Small intestine (tissue), 7 donors: ENCODE results near the gene CEP97. TPM values are rescaled to one million over a fixed set of nuclear protein-coding genes. Genes with fewer than 3 reads are reported as not detected.
"Not testable (repeated sequence)": the region's sequence is repeated elsewhere in the genome, so short reads cannot be mapped to it uniquely, and the experiment has no call there.

Source experiments
- DNase-seq, 2 donors: peaks; one replicate each; pipeline versions ENCODE4 v3.0.0 to v3.0.0-alpha.2; 2013
- FAIRE-seq: peaks from 2 replicates; lab custom pipeline; 2012; peaks lifted over from hg19 to GRCh38; lab: Jason Lieb, UNC
- H3K27ac ChIP-seq, 3 donors: one replicate each; pipeline ENCODE4 v1.5.1; 2013; ENCODE audit warnings: low read length in 2 of 3, mild to moderate bottlenecking in 2 of 3, control low read depth in 1 of 3, inconsistent platforms in 1 of 3, low read depth in 1 of 3, moderate library complexity in 1 of 3
- H3K27me3 ChIP-seq, 3 donors: one replicate each; pipeline ENCODE4 v1.6.1; 2013; ENCODE audit warnings: low read length in 3 of 3, inconsistent platforms in 1 of 3; ENCODE audit not compliant: control insufficient read depth in 3 of 3, insufficient read depth in 3 of 3
- H3K36me3 ChIP-seq, 3 donors: one replicate each; pipeline ENCODE4 v1.6.1; 2013; ENCODE audit warnings: low read length in 3 of 3, inconsistent platforms in 1 of 3, low read depth in 1 of 3, mild to moderate bottlenecking in 1 of 3, moderate library complexity in 1 of 3; ENCODE audit not compliant: control insufficient read depth in 3 of 3, insufficient read depth in 2 of 3
- H3K4me1 ChIP-seq, 3 donors: one replicate each; pipeline ENCODE4 v1.6.1; 2013; ENCODE audit warnings: low read length in 2 of 3, inconsistent platforms in 1 of 3, low read depth in 1 of 3, mild to moderate bottlenecking in 1 of 3, moderate library complexity in 1 of 3; ENCODE audit not compliant: control insufficient read depth in 3 of 3, insufficient read depth in 2 of 3
- H3K4me3 ChIP-seq, 3 donors: one replicate each; pipeline ENCODE4 v1.5.1; 2013; ENCODE audit warnings: low read length in 3 of 3, control low read depth in 1 of 3, inconsistent platforms in 1 of 3, low read depth in 1 of 3, mild to moderate bottlenecking in 1 of 3, moderate library complexity in 1 of 3
- H3K9me3 ChIP-seq, 2 donors: one replicate each; pipeline ENCODE4 v1.6.1; 2013; ENCODE audit warnings: low read depth in 1 of 2, low read length in 1 of 2; ENCODE audit not compliant: control insufficient read depth in 2 of 2, insufficient read depth in 1 of 2
- WGBS, 3 donors: extraction: QIAGEN DNeasy Blood & Tissue Kit; methylation state at CpG; one replicate each; pipeline ENCODE4 v1.1.7; 2013; 5-methylcytosine and 5-hydroxymethylcytosine counted together
- polyA plus RNA-seq, 4 donors: library from polyadenylated mRNA; stranded (reverse) in 3 of 4; unstranded in 1 of 4; fragments of 200-250 nt in 3 of 4; fragments of 120-200 nt in 1 of 4; gene quantifications; one replicate each; pipeline versions ENCODE4 v1.2.1 to v1.2.3, GENCODE V29; 2013
- donor health status: healthy with polysubstance abuse.
- donor health status: control.
- donor health status: control.
- donor health status: Bipolar disorder and iron deficiency.
- donor health status: healthy.

Gene CEP97
- polyA plus RNA-seq, 4 donors, result 0.27 to 4.2 (median 1.6) TPM

DNA sequence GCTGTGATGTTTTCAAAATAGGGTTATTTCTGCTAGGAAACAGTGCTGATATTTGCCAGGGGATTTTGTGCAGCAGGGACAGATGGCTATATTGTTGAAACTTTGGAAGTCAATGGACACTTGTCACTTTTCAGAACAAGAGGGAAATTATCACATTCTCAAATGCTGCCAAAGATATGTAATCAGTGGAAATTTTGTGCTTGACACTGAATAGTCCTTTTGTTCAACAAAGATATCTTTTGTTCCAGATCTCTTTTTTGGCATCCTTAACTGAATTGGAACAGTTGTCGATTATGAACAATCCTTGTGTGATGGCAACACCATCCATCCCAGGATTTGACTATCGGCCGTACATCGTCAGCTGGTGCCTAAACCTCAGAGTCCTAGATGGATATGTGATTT is 7.8 kb downstream of the CEP97 start:
- H3K9me3 ChIP-seq, result peaks cover 0 to 13% of the 10 kb centered on the region in 2 donors
- no peak overlapping the region for H3K4me3 ChIP-seq
- DNase-seq (no peak), FAIRE-seq (no peak)
- H3K36me3 ChIP-seq, result peaks cover 7 to 35% (median 14%) of the 10 kb centered on the region in 3 donors
- no peaks in the 10 kb centered on the region for H3K4me1 ChIP-seq
- 94 to 99% (median 94%) methylated on average over 4 of the region's 4 CpGs for WGBS, 3 donors
- no peak overlapping the region for H3K27ac ChIP-seq
- no peaks in the 10 kb centered on the region for H3K27me3 ChIP-seq

DNA sequence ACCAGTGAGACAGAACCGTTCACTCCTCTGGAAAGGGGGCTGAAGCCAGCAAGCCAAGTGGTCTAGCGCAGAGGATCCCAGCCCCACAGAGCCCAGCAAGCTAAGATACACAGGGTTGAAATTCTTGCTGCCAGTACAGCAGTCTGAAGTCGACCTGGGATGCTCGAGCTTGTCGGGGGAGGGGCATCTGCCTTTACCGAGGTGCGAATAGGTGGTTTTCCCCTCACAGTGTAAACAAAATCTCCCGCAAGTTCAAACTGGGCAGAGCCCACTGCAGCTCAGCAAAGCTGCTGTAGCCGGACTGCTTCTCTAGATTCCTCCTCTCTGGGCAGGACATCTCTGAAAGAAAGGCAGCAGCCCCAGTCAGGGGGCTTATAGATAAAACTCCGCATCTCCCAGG is 11.4 kb downstream of the CEP97 start:
- Histone ChIP-seq H3K9me3 (peaks cover 0 to 14% of the 10 kb centered on the region in 2 donors), H3K27me3 (no peaks in the 10 kb centered on the region), H3K27ac (no peak overlapping the region), H3K4me3 (no peak overlapping the region), H3K36me3 (peaks cover 7 to 27% (median 10%) of the 10 kb centered on the region in 3 donors), H3K4me1 (no peaks in the 10 kb centered on the region)
- no peak for DNase-seq
- 98 to 100% (median 98%) methylated on average over 10 of the region's 10 CpGs for WGBS, 3 donors
- FAIRE-seq, result no peak

DNA sequence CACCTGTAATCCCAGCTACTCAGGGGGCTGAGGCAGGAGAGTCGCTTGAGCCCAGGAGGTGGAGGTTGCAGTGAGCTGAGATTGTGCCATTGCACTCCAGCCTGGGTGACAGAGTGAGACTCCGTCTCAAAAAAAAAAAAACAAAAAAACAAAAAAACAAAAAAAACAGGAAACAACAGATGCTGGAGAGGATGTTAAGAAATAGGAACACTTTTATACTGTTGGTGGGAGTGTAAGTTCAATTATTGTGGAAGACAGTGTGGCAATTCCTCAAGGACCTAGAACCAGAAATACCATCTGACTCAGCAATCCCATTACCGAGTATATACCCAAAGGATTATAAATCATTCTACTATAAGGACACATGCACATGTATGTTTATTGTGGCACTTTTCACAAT is 17.5 kb downstream of the CEP97 start:
- not testable (repeated sequence) for DNase-seq, FAIRE-seq, H3K27me3 ChIP-seq

DNA sequence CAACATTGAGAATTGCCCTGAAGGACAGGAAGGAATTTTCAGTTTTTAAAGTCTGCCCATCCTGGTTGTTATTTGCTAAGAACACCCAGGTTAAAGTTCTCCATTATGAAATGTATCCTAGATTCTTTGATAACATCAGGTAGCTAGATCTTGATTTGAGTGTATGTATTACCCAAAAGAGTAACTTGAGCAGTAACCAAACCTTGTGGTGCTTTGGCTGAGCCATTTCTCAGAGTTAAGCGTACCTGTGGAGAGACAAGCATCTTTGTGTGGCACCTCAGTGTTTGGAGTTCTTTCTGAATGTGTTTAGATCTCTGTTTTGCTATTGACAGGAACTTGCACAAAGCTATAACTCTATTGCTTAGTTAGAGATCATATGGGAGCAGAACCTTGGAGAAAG is 20.4 kb downstream of the CEP97 start:
- WGBS, 3 donors, result 38 to 43% (median 39%) methylated on average over 1 of the region's 1 CpG
- H3K27ac ChIP-seq, result no peak overlapping the region
- no peaks in the 10 kb centered on the region for H3K27me3 ChIP-seq
- no peak overlapping the region for H3K4me3 ChIP-seq
- DNase-seq (no peak), FAIRE-seq (no peak)
- H3K4me1 ChIP-seq, result no peaks in the 10 kb centered on the region
- H3K36me3 ChIP-seq, result peaks cover 0 to 5% (median 0%) of the 10 kb centered on the region in 3 donors
- peaks cover 0 to 7% of the 10 kb centered on the region in 2 donors for H3K9me3 ChIP-seq

More for the DNA sequence above, 17.5 kb downstream of the CEP97 start:
- not testable (repeated sequence) for H3K36me3 ChIP-seq, H3K4me1 ChIP-seq, H3K9me3 ChIP-seq, H3K27ac ChIP-seq, H3K4me3 ChIP-seq
- WGBS, 3 donors, result 89 to 96% (median 95%) methylated on average over 3 of the region's 3 CpGs

DNA sequence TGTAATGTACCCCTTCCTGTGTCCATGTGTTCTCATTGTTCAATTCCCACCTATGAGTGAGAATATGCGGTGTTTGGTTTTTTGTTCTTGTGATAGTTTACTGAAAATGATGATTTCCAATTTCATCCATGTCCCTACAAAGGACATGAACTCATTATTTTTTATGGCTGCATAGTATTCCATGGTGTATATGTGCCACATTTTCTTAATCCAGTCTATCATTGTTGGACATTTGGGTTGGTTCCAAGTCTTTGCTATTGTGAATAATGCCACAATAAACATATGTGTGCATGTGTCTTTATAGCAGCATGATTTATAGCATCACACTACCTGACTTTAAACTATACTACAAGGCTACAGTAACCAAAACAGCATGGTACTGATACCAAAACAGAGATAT is 21.5 kb downstream of the CEP97 start:
- H3K9me3 ChIP-seq, H3K27me3 ChIP-seq, H3K27ac ChIP-seq, H3K36me3 ChIP-seq, H3K4me1 ChIP-seq, H3K4me3 ChIP-seq, DNase-seq, FAIRE-seq: not testable (repeated sequence)
- WGBS, 3 donors, result 75 to 88% methylated on average over 1 of the region's 1 CpG; no CpG with 5 or more reads in 1 of the 3 donors

DNA sequence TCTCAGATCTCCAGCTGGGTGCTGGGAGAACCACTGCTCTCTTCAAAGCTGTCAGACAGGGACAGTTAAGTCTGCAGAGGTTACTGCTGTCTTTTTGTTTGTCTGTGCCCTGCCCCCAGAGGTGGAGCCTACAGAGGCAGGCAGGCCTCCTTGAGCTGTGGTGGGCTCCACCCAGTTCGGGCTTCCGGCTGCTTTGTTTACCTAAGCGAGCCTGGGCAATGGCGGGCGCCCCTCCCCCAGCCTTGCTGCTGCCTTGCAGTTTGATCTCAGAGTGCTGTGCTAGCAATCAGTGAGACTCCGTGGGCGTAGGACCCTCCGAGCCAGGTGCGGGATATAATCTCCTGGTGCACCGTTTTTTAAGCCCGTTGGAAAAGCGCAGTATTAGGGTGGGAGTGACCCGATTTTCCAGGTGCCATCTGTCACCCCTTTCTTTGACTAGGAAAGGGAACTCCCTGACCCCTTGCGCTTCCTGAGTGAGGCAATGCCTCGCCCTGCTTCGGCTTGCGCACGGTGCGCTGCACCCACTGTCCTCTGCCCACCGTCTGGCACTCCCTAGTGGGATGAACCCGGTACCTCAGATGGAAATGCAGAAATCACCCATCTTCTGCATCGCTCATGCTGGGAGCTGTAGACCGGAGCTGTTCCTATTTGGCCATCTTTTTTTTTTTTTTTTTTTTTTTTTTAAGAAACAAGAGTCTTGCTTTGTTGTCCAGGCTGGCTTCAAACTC is 29.1 kb downstream of the CEP97 start:
- not testable (repeated sequence) for FAIRE-seq, H3K4me3 ChIP-seq, H3K27me3 ChIP-seq, H3K27ac ChIP-seq, H3K9me3 ChIP-seq, DNase-seq, H3K4me1 ChIP-seq
- 90 to 99% (median 92%) methylated on average over 7 to 14 of the region's 23 CpGs for WGBS, 3 donors
- peaks cover 0 to 18% (median 3%) of the 10 kb centered on the region in 3 donors for H3K36me3 ChIP-seq

DNA sequence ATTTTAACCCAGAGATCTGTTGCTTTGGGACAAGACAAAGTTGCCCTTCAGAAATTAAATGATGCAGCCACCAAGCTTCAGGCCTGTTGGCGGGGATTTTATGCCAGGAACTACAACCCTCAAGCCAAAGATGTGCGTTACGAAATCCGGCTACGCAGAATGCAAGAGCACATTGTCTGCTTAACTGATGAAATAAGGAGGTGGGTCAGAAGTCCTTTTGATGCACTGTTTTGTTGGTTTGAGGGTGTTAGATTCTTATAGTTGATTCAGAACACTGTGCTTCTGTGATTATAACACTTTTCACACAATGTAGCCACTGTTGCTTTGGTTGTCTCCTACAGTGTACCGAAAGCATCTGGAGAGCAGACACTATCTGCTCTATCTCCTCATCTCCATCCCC is 33.8 kb downstream of the CEP97 start:
- no peak for DNase-seq
- Histone ChIP-seq H3K36me3 (peaks cover under 1 to 23% (median 3%) of the 10 kb centered on the region in 3 donors), H3K9me3 (no peaks in the 10 kb centered on the region), H3K4me1 (no peaks in the 10 kb centered on the region), H3K27me3 (no peaks in the 10 kb centered on the region), H3K4me3 (no peak overlapping the region), H3K27ac (no peak overlapping the region)
- whole genome bisulfite sequencing, 3 donors, result 93 to 99% (median 98%) methylated on average over 6 of the region's 6 CpGs
- FAIRE-seq, result no peak

DNA sequence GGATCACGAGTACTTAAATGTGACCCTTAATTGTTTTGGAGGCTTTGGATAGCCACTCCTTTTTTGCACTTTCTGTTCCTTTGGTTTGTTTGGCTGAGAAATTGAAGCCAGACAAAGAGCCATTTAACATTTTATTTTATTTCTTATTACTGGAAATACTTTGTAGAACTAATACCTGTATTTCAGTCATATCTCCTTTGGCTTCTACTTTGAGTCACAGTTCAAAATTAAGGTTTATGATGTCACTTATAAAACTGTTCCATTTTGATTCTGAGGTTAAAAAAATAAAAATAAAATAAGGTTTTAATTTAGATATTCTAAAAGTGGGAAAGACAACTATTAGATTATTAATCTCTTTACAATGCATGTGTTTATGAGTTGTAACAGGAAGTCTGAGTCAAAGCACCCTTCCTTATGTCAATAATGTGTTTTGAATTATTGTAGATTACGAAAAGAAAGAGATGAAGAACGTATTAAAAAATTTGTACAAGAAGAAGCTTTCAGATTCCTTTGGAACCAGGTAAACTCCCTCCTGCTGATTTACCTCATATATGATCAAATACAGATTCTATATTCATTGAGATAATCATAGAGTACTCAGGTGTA is 37.7 kb downstream of the CEP97 start:
- Histone ChIP-seq H3K4me3 (no peak overlapping the region), H3K9me3 (no peaks in the 10 kb centered on the region), H3K27ac (no peak overlapping the region), H3K27me3 (no peaks in the 10 kb centered on the region), H3K4me1 (no peaks in the 10 kb centered on the region), H3K36me3 (peaks cover 3 to 13% (median 3%) of the 10 kb centered on the region in 3 donors)
- WGBS, 3 donors, result 83 to 89% (median 88%) methylated on average over 3 of the region's 3 CpGs
- DNase-seq, result no peak
- no peak for FAIRE-seq
